ENCODE results near the gene BPIFB3. TPM values are rescaled to one million over a fixed set of nuclear protein-coding genes. Genes with fewer than 3 reads are reported as not detected.
"Not testable (repeated sequence)": the region's sequence is repeated elsewhere in the genome, so short reads cannot be mapped to it uniquely, and the experiment has no call there.

The BPIFB3 gene
- total RNA-seq, 2 donors from 2014 or later, result not detected

DNA sequence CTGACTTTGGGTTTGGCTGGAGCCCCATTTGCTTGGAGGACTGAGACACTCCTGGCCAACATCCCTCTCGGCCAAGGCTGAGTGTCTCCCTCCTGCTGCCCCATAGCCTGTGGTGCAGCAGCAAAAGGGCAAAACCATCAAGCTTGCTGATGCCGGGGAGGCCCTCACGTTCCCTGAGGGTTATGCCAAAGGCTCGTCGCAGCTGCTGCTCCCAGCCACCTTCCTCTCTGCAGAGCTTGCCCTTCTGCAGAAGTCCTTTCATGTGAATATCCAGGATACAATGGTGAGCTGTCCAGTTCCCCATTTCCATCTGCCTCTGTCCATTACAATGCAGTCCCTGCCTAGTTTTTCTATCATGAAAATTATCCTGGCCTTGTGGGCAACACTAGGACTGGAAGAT, 16.2 kb upstream of the BPIFB3 start:
- no peak overlapping the region for H3K4me3 ChIP-seq
- intact Hi-C loops (cut with DNase I), result no loop called here

DNA sequence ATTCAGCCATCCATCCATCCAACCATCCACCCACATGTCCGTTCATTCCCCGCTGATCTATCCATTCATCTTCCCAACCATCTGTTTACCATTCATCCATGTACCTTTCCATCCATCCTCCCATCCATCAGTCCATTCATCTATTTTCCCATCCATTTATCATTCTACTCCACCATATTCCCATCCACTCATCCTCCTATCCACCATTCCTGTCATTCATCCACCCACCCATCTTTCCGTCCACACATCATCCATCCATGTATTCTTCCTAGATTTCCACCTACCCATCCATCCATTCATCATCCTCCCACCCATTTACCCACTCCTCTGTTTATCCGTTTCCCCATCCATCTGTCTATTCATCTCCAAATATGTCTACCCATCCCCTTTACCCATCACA, 15.5 kb upstream of the BPIFB3 start:
- Histone ChIP-seq H3K9me3 (no peaks in the 10 kb centered on the region), H3K36me3 (no peaks in the 10 kb centered on the region), H3K4me3 (no peak overlapping the region), H3K9ac (ENCODE audit: low read depth in 2 of 2, low read length in 2 of 2) (no peak overlapping the region), H3K4me1 (no peaks in the 10 kb centered on the region), H3K27ac (no peak overlapping the region), H3K27me3 (no peaks in the 10 kb centered on the region)
- TF ChIP-seq, protein P1, sequence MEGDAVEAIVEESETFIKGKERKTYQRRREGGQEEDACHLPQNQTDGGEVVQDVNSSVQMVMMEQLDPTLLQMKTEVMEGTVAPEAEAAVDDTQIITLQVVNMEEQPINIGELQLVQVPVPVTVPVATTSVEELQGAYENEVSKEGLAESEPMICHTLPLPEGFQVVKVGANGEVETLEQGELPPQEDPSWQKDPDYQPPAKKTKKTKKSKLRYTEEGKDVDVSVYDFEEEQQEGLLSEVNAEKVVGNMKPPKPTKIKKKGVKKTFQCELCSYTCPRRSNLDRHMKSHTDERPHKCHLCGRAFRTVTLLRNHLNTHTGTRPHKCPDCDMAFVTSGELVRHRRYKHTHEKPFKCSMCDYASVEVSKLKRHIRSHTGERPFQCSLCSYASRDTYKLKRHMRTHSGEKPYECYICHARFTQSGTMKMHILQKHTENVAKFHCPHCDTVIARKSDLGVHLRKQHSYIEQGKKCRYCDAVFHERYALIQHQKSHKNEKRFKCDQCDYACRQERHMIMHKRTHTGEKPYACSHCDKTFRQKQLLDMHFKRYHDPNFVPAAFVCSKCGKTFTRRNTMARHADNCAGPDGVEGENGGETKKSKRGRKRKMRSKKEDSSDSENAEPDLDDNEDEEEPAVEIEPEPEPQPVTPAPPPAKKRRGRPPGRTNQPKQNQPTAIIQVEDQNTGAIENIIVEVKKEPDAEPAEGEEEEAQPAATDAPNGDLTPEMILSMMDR (IDR thresholded peaks at IDR 0.05), result no peak
- intact Hi-C loops (cut with DNase I), result no loop called here
- DNase-seq, result no peak

More for the DNA sequence above, 16.2 kb upstream of the BPIFB3 start:
- Histone ChIP-seq H3K4me1 (no peaks in the 10 kb centered on the region), H3K27ac (no peak overlapping the region), H3K9me3 (no peaks in the 10 kb centered on the region), H3K36me3 (no peaks in the 10 kb centered on the region), H3K27me3 (no peaks in the 10 kb centered on the region), H3K9ac (ENCODE audit: low read depth in 2 of 2, low read length in 2 of 2) (no peak overlapping the region)
- TF ChIP-seq, protein P1 (IDR thresholded peaks at IDR 0.05), result no peak
- DNase-seq, result no peak

DNA sequence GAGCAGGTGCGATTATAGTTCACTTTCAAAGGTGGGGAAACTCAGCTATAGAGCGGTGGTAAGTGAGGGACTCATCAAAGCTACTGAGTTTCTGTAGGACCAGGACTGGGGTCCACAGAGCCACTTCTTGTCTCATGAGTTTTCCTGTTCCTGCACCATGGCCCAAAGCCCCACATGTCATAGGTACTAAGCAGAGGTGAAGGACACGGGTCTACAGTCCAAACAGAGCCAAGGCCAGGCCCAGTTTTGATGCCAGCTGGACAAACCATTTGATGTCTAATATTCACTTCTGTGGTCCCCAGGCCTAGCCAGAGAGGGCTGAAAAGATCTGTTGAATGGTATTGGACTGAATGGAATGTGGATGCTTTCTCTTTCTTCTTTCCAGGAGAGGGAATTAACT, 11.3 kb upstream of the BPIFB3 start:
- no peaks in the 10 kb centered on the region for H3K27me3 ChIP-seq
- no peak overlapping the region for H3K4me3 ChIP-seq
- intact Hi-C loops (cut with DNase I), result no loop called here
- no peak for DNase-seq
- no peak overlapping the region for H3K27ac ChIP-seq
- no peaks in the 10 kb centered on the region for H3K9me3 ChIP-seq
- no peak overlapping the region for H3K9ac ChIP-seq (ENCODE audit: low read depth in 2 of 2, low read length in 2 of 2)
- TF ChIP-seq, protein P1 (IDR thresholded peaks at IDR 0.05), result no peak
- no peaks in the 10 kb centered on the region for H3K36me3 ChIP-seq
- no peaks in the 10 kb centered on the region for H3K4me1 ChIP-seq

DNA sequence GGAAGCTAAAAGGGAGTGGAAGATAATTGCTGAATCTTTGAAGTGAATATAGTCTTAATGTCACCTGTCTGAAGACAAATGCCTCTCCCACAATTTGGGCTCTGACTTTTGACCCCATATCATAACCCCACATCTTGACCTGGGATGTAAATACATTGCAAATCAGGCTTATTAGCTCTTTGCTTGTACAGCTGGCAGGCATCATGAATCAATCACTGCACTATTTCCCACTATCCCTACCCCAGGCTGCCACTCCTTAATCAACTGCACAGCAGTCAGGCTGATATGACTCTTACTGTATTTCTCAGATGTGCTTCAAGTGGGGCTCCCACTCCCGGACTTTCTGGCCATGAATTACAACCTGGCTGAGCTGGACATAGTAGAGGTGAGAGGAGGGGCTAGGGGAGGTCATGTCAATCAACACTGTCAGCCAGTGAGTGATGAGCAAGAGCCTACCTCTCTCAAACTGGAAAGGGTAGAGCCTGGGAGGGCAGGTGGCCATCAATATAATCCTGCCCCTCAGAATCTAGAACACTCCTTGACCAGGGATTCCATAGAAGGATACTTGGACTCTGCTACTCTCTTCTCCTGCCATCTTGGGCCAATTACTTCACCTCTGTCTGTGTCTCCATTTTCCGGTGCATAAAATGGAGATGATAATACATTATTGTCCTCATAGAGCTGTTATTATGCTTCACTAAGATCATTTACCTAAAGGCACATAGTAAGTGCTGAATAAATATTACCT, 10.5 kb upstream of the BPIFB3 start:
- no peaks in the 10 kb centered on the region for H3K27me3 ChIP-seq
- no peaks in the 10 kb centered on the region for H3K4me1 ChIP-seq
- no peak overlapping the region for H3K9ac ChIP-seq (ENCODE audit: low read depth in 2 of 2, low read length in 2 of 2)
- TF ChIP-seq, protein P1 (IDR thresholded peaks at IDR 0.05), result no peak
- DNase-seq, result no peak
- intact Hi-C loops (cut with DNase I), result no loop called here
- no peaks in the 10 kb centered on the region for H3K36me3 ChIP-seq
- no peaks in the 10 kb centered on the region for H3K9me3 ChIP-seq
- no peak overlapping the region for H3K27ac ChIP-seq
- H3K4me3 ChIP-seq, result no peak overlapping the region

DNA sequence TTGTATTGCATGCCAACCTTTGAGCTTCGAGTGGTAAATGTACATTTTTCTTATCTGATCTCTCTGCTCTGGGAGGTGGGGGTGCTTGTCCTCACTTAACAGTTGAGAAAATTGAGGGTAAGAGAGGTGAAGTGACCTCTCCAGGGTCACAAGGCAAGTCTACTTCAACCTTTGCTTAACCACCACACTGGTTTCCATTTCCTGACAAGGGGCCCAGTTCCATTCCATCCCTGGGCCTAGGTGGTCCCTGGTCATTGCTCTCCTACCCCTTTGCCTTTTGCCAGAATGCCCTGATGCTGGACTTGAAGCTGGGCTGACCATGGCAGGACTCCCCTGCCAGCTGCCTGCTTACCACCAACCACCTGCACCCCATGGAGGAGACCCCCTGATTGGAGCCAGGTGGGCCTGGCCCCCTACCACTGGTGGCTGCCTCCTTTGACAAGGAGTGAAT, 9.9 kb upstream of the BPIFB3 start:
- no peaks in the 10 kb centered on the region for H3K4me1 ChIP-seq
- H3K36me3 ChIP-seq, result no peaks in the 10 kb centered on the region
- H3K27me3 ChIP-seq, result no peaks in the 10 kb centered on the region
- intact Hi-C loops (cut with DNase I), result no loop called here
- no peak overlapping the region for H3K27ac ChIP-seq
- H3K4me3 ChIP-seq, result no peak overlapping the region
- TF ChIP-seq, protein P1 (IDR thresholded peaks at IDR 0.05), result no peak
- no peak for DNase-seq
- no peaks in the 10 kb centered on the region for H3K9me3 ChIP-seq
- no peak overlapping the region for H3K9ac ChIP-seq (ENCODE audit: low read depth in 2 of 2, low read length in 2 of 2)

DNA sequence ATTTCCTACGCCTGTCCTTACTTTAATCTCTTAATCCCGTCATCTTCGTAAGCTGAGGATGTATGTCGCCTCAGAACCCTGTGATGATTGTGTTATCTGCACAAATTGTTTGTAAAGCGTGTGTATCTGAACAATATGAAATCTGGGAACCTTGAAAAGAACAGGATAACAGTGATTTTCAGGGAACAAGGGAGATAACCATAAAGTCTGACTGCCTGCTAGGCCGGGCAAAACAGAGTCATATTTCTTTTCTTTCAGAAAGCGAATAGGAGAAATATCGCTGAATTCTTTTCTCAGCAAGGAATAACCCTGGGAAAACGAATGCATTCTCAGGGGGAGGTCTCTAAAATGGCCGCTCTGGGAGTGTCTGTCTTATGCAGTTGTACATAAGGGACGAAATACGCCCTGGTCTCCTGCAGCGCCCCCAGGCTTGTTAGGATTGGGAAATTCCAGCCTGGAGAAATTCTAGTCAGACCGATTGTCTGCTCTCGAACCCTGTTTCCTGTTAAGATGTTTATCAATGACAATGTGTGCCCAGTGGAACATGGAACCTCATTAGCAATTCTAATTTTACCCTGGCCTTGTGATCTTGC, 8.5 kb upstream of the BPIFB3 start:
- H3K27me3 ChIP-seq; H3K4me1 ChIP-seq; H3K9ac ChIP-seq (ENCODE audit: low read depth in 2 of 2, low read length in 2 of 2); H3K4me3 ChIP-seq; H3K9me3 ChIP-seq; intact Hi-C loops (cut with DNase I); DNase-seq; H3K27ac ChIP-seq; H3K36me3 ChIP-seq: not testable (repeated sequence)
